Vagina (tissue), 2 donors: ENCODE data around the gene RBBP5. TPM values are rescaled to one million over a fixed set of nuclear protein-coding genes. Genes with fewer than 3 reads are reported as not detected.

Experiments used
- DNase-seq, 2 donors: peaks; one replicate each; pipeline ENCODE4 v3.0.0-alpha.2; 2017; ENCODE audit errors: extremely low spot score in 2 of 2
- H3K27ac ChIP-seq: fragments of 200-600 bp; sonication (generic); one replicate; pipeline ENCODE4 v1.5.1; 2019
- H3K27me3 ChIP-seq: fragments of 200-600 bp; sonication (generic); one replicate; pipeline ENCODE4 v1.5.1; 2019
- H3K36me3 ChIP-seq, 2 donors: fragments of 200-600 bp; sonication (generic); one replicate each; pipeline ENCODE4 v1.5.1; 2017 to 2019
- H3K4me1 ChIP-seq: fragments of 200-600 bp; sonication (generic); one replicate; pipeline ENCODE4 v1.5.1; 2019
- H3K4me3 ChIP-seq, 2 donors: fragments of 200-600 bp; sonication (generic); 1 replicate in 1 of 2; 2 replicates in 1 of 2; pipeline ENCODE4 v1.5.1; 2016 to 2019
- H3K9me3 ChIP-seq: fragments of 200-600 bp; sonication (generic); one replicate; pipeline ENCODE4 v1.5.1; 2019
- POLR2A ChIP-seq, 2 donors: fragments of 450-650 bp; IDR thresholded peaks; one replicate each; pipeline ENCODE4 v1.6.1; 2017; ENCODE audit warnings: antibody characterized with exemption in 2 of 2, mild to moderate bottlenecking in 2 of 2, moderate library complexity in 2 of 2
- POLR2AphosphoS5 ChIP-seq, 2 donors: sonication (generic); formaldehyde crosslinking; IDR thresholded peaks; one replicate each; pipeline ENCODE4 v1.9.0; 2017; ENCODE audit warnings: antibody characterized with exemption in 2 of 2, mild to moderate bottlenecking in 2 of 2, low read depth in 1 of 2; ENCODE audit not compliant: insufficient read depth in 1 of 2
- intact Hi-C: fragments of 100-400 bp; cut with DNase I; formaldehyde crosslinking; loops from one replicate; pipeline ENCODE4 v1.15.1; 2023
- total RNA-seq: library from RNA; depleted of rRNA; stranded (reverse); fragments of >200 nt; gene quantifications from one replicate; pipeline ENCODE4 v1.2.3, GENCODE V29; 2016
- TF ChIP-seq, protein P1 (sequence below), 3 experiments: fragments of 450-650 bp in 2 of 3; fragments of 200-600 bp in 1 of 3; sonication (generic) in 1 of 3; IDR thresholded peaks; one replicate each; pipeline ENCODE4 v1.5.1; 2017 to 2019; ENCODE audit warnings: antibody characterized with exemption in 3 of 3, mild to moderate bottlenecking in 2 of 3, moderate library complexity in 2 of 3

RBBP5 gene
- total RNA-seq, 1 donor from 2014 or later = 11.3 TPM

DNA sequence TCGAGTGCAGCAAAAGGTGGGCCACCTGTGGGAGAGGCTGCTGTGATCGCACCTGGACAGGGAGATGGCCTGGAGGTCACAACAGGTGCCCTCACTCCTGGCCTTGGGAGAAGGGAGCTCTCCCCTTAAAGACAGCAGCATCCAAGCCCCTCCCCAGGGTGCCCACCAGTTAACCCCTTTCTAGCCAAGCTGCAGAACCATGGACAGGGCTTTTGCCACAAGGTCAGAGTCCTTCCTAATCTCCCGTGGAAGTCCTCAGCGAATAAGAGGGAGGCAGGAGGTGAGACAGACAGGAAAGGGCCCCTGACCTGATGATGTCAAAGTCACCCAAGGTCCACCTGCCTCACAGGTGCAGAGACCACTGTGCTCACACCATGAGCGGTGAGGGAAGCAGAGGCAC, 77.0 kb downstream of the RBBP5 start:
- intact Hi-C loops = no loop called here
- H3K27me3 ChIP-seq = no peaks in the 10 kb centered on the region
- no peak for DNase-seq
- no peak overlapping the region for H3K4me3 ChIP-seq
- H3K4me1 ChIP-seq = no peaks in the 10 kb centered on the region
- H3K27ac ChIP-seq = no peak overlapping the region
- no peaks in the 10 kb centered on the region for H3K36me3 ChIP-seq
- no peaks in the 10 kb centered on the region for H3K9me3 ChIP-seq
- TF ChIP-seq POLR2A (IDR thresholded peaks at IDR 0.05) (no peak), POLR2AphosphoS5 (IDR thresholded peaks at IDR 0.05; ENCODE audit: insufficient read depth in 1 of 2, low read depth in 1 of 2) (no peak)
- TF ChIP-seq, protein P1, sequence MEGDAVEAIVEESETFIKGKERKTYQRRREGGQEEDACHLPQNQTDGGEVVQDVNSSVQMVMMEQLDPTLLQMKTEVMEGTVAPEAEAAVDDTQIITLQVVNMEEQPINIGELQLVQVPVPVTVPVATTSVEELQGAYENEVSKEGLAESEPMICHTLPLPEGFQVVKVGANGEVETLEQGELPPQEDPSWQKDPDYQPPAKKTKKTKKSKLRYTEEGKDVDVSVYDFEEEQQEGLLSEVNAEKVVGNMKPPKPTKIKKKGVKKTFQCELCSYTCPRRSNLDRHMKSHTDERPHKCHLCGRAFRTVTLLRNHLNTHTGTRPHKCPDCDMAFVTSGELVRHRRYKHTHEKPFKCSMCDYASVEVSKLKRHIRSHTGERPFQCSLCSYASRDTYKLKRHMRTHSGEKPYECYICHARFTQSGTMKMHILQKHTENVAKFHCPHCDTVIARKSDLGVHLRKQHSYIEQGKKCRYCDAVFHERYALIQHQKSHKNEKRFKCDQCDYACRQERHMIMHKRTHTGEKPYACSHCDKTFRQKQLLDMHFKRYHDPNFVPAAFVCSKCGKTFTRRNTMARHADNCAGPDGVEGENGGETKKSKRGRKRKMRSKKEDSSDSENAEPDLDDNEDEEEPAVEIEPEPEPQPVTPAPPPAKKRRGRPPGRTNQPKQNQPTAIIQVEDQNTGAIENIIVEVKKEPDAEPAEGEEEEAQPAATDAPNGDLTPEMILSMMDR (IDR thresholded peaks at IDR 0.05) = no peak

DNA sequence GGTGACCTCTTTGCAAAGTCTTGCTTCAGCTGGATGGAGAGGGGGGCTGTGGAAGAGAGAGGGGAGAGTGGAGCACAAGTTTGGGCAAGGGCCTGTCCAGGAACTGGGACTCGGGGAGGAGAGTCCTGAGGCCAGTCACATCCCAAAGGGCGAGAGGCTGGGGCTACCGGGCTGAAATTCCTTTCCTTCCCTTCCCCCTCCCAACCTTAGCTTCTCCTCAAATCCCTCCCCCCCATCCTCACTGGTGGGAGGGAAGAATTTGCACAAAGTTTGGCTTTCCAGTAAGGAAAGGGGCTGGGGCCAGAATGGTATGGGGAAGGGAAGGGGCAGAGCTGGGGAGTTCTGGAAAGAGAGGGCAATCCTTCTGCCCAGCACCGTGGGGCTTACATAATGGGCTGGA, 77.9 kb downstream of the RBBP5 start:
- Histone ChIP-seq H3K27me3 (no peaks in the 10 kb centered on the region), H3K4me3 (peak overlapping the region in 1 of 2 donors; percentile 13), H3K4me1 (no peaks in the 10 kb centered on the region), H3K9me3 (no peaks in the 10 kb centered on the region), H3K36me3 (no peaks in the 10 kb centered on the region), H3K27ac (no peak overlapping the region)
- intact Hi-C loops = no loop called here
- no peak for DNase-seq
- TF ChIP-seq, protein P1 (IDR thresholded peaks at IDR 0.05) = no peak
- TF ChIP-seq POLR2A (IDR thresholded peaks at IDR 0.05) = no peak
- TF ChIP-seq POLR2AphosphoS5 (IDR thresholded peaks at IDR 0.05; ENCODE audit: insufficient read depth in 1 of 2, low read depth in 1 of 2) = no peak

DNA sequence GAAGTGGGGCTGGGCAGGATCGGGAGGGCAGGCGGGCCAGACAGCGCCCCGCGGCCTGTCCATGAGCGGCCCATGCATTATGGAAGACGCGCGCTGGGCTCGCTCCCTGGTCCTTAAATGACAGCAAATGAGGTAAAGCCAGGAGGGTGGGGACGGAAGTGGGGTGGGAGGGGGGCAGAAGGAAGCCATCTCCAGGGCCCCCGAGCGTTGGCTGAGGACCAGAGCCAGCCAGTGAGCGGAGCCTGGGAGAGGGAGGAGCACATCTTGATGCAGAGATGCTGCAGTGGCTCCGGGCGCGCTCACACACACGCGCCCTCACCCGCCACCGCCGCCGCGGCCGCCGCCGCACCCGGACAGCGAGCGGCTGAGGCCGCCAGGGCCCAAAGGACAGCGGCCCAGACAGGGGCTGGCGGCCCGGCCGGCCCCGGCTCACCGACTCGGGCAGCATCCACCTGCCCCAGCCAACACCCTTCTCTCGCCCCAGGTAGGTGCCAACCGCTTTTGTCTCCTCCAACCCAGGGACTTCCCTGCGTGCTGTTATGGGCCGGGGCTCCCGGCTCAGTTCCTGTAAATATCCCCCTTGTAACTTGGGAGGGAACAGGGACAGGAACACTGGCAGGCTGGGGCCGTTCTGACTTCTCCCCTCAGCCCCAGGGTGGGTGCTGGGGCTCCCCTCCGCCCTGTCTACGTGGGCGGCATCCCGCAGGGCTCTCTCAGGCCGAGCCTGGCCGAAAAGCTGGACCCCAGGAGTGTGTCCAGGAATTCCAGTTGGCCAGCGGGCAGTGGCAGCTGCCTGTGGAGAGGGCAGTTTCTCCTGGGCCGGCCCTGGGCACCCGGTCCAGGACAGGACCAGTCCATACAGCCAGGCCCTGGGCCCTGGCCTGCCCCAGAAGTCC, 78.6 kb downstream of the RBBP5 start, which contains the start of gene CNTN2:
CNTN2 (plus strand) TSS at position 302 of the 896 bp plus-strand sequence. CDS start 9,974 bp downstream, outside the sequence.
- no peaks in the 10 kb centered on the region for H3K9me3 ChIP-seq
- H3K27me3 ChIP-seq = no peaks in the 10 kb centered on the region
- TF ChIP-seq POLR2AphosphoS5 (IDR thresholded peaks at IDR 0.05; ENCODE audit: insufficient read depth in 1 of 2, low read depth in 1 of 2) = no peak
- no peak for TF ChIP-seq POLR2A (IDR thresholded peaks at IDR 0.05)
- TF ChIP-seq, protein P1 (IDR thresholded peaks at IDR 0.05) = no peak
- peak within 1 kb of the TSS; percentile 13 to 16 for H3K4me3 ChIP-seq
- no peak within 1 kb of the TSS for H3K27ac ChIP-seq
- DNase-seq = no peak
- H3K4me1 ChIP-seq = no peaks in the 10 kb centered on the region
- no peaks in the 10 kb centered on the region for H3K36me3 ChIP-seq
- intact Hi-C loops = no loop called here

DNA sequence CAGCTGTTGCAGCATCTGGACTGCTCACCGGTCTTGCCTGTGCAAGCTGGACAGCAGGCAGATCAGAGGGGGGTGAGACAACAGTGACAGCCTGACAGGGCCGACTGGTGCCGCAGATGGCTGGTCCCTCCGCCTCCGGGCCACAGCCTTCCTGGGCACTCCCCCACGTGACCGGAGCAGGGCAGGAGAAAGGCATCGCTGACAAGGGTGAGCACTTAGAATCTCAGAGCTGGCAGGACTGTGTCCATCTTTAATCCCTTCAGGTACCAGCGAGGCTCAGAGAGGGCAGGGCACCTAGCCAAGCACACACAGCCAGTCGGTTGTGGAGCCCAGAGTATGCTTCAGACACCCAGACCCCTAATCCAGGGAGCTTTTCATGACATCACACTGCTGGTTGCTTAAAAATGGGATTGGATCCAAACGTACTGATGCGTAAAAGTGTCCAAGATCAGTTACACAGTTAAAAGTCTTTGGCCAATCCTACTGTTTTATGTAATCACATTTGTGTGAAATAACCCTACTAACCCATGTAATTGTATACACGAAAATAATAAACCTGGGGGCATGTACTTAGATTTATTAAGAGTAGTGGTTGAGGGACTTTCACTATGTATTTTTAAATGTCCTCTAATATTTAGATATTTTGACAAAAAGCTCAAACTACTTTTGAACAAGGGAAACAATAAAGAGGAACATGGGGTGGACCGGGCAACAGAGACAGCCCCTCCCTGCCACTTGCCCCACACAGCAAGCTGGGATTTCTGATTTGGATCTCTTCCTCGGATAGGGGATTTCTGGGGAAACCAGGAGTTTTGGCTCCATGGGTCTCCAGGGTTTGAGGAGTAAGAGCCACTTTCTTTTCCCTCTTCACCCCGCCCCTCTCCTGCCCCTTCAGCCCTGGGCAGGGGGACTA, 79.5 kb downstream of the RBBP5 start:
- no peaks in the 10 kb centered on the region for H3K27me3 ChIP-seq
- H3K4me3 ChIP-seq = no peak overlapping the region
- no peak overlapping the region for H3K27ac ChIP-seq
- intact Hi-C loops = no loop called here
- no peak for DNase-seq
- H3K36me3 ChIP-seq = no peaks in the 10 kb centered on the region
- TF ChIP-seq, protein P1 (IDR thresholded peaks at IDR 0.05) = no peak
- no peak for TF ChIP-seq POLR2AphosphoS5 (IDR thresholded peaks at IDR 0.05; ENCODE audit: insufficient read depth in 1 of 2, low read depth in 1 of 2)
- no peak for TF ChIP-seq POLR2A (IDR thresholded peaks at IDR 0.05)
- H3K4me1 ChIP-seq = no peaks in the 10 kb centered on the region
- H3K9me3 ChIP-seq = no peaks in the 10 kb centered on the region
